ENCODE data around the gene FAM3A.

FAM3A gene

GRCh38 chrX:154465601-154466000, 50.4 kb downstream of the FAM3A start:
- H3K27ac ChIP-seq = no peak overlapping the region
- DNase-seq (ENCODE audit: low read depth, low spot score) = no peak

GRCh38 chrX:154464806-154465365, 51.1 kb downstream of the FAM3A start:
- H3K27ac ChIP-seq = no peak overlapping the region
- DNase-seq (ENCODE audit: low read depth, low spot score) = no peak

GRCh38 chrX:154463611-154464220, 52.3 kb downstream of the FAM3A start:
- no peak overlapping the region for H3K27ac ChIP-seq
- no peak for DNase-seq (ENCODE audit: low read depth, low spot score)

- H3K27ac ChIP-seq = no peak overlapping the region
- no peak for DNase-seq (ENCODE audit: low read depth, low spot score)
Observed at GRCh38 chrX:154462396-154462795, 53.6 kb downstream of the FAM3A start.

- H3K27ac ChIP-seq = no peak overlapping the region
- DNase-seq (ENCODE audit: low read depth, low spot score) = no peak
Observed at GRCh38 chrX:154460326-154460725, 55.7 kb downstream of the FAM3A start.

- DNase-seq (ENCODE audit: low read depth, low spot score) = no peak
- H3K27ac ChIP-seq = no peak overlapping the region
Observed at GRCh38 chrX:154459832-154460231, 56.2 kb downstream of the FAM3A start.

GRCh38 chrX:154458954-154459778, 56.9 kb downstream of the FAM3A start:
- DNase-seq (ENCODE audit: low read depth, low spot score) = no peak
- no peak overlapping the region for H3K27ac ChIP-seq

- peak within 1 kb of the TSS; percentile 47 for H3K27ac ChIP-seq
- no peak for DNase-seq (ENCODE audit: low read depth, low spot score)
Observed at GRCh38 chrX:154458116-154458953, 57.7 kb downstream of the FAM3A start, which contains the start of gene PLXNA3. Gene PLXNA3, plus strand, starts transcription at chrX:154458281. Its CDS starts 1,903 bp downstream, at chrX:154460184.

GRCh38 chrX:154457491-154458115, 58.4 kb downstream of the FAM3A start:
- H3K27ac ChIP-seq = peak overlapping the region; percentile 47
- DNase-seq (ENCODE audit: low read depth, low spot score) = peak; percentile 2
